ENCODE data around the gene HMG20B.

- TF ChIP-seq SPI1 (IDR thresholded peaks at IDR 0.05; ENCODE audit: borderline replicate concordance, low read depth) = no peak
- no peak for TF ChIP-seq CTCF (IDR thresholded peaks at IDR 0.05; ENCODE audit: insufficient read depth, low read length)
These were observed 22.9 kb upstream of the HMG20B start for GRCh38 chr19:3549816-3550215.

All from HL-60 (cell line).